Measurements from ENCODE around the gene ACAD8.

ACAD8 gene

GRCh38 chr11:134293119-134294113 lies 40.0 kb downstream of the ACAD8 start:
- DNase-seq, result no peak

GRCh38 chr11:134294664-134295063 lies 41.3 kb downstream of the ACAD8 start:
- no peak for DNase-seq

GRCh38 chr11:134312223-134312622 lies 58.9 kb downstream of the ACAD8 start:
- no peak for DNase-seq

- no peak for DNase-seq
Observed at GRCh38 chr11:134312807-134313206, 59.4 kb downstream of the ACAD8 start.

GRCh38 chr11:134313379-134313778 lies 60.0 kb downstream of the ACAD8 start:
- no peak for DNase-seq

GRCh38 chr11:134313821-134314607 lies 60.6 kb downstream of the ACAD8 start:
- DNase-seq, result no peak

Data from NCI-H526 treated with DMSO at 0.1 percent for 48 hours (cell line).